Right atrium auricular region (tissue), 2 donors: ENCODE measurements around the gene FXYD4. TPM values are rescaled to one million over a fixed set of nuclear protein-coding genes. Genes with fewer than 3 reads are reported as not detected.

Experiments used
- DNase-seq: peaks from one replicate; pipeline ENCODE4 v3.0.0-alpha.2; 2019; ENCODE audit warnings: low spot score
- H3K27ac ChIP-seq, 2 donors: fragments of 200-600 bp; sonication (generic); 1 replicate in 1 of 2; 2 replicates in 1 of 2; pipeline ENCODE4 v1.5.1; 2016 to 2019
- H3K27me3 ChIP-seq, 2 donors: fragments of 200-600 bp; sonication (generic); one replicate each; pipeline versions ENCODE4 v1.5.1 to v1.6.0; 2017 to 2019
- H3K36me3 ChIP-seq: fragments of 200-600 bp; sonication (generic); one replicate; pipeline ENCODE4 v1.5.1; 2016
- H3K4me1 ChIP-seq, 2 donors: fragments of 200-600 bp; sonication (generic); one replicate each; pipeline versions ENCODE4 v1.5.1 to v1.6.0; 2017 to 2019
- H3K4me3 ChIP-seq, 2 donors: fragments of 200-600 bp; sonication (generic); 1 replicate in 1 of 2; 2 replicates in 1 of 2; pipeline ENCODE4 v1.5.1; 2017 to 2019; ENCODE audit warnings: mild to moderate bottlenecking in 1 of 2, moderate library complexity in 1 of 2
- H3K9me3 ChIP-seq, 2 donors: fragments of 200-600 bp; sonication (generic); one replicate each; pipeline ENCODE4 v1.5.1; 2019
- CTCF ChIP-seq, 2 donors: fragments of 200-600 bp; sonication (generic); IDR thresholded peaks; one replicate each; pipeline ENCODE4 v1.5.1; 2019; ENCODE audit warnings: antibody characterized with exemption in 2 of 2
- total RNA-seq, 2 donors: library from RNA; depleted of rRNA; stranded (reverse); fragments of >200 nt; gene quantifications; one replicate each; pipeline ENCODE4 v1.1.0, GENCODE V29; 2016

The FXYD4 gene
- total RNA-seq, 2 donors from 2014 or later: not detected

DNA sequence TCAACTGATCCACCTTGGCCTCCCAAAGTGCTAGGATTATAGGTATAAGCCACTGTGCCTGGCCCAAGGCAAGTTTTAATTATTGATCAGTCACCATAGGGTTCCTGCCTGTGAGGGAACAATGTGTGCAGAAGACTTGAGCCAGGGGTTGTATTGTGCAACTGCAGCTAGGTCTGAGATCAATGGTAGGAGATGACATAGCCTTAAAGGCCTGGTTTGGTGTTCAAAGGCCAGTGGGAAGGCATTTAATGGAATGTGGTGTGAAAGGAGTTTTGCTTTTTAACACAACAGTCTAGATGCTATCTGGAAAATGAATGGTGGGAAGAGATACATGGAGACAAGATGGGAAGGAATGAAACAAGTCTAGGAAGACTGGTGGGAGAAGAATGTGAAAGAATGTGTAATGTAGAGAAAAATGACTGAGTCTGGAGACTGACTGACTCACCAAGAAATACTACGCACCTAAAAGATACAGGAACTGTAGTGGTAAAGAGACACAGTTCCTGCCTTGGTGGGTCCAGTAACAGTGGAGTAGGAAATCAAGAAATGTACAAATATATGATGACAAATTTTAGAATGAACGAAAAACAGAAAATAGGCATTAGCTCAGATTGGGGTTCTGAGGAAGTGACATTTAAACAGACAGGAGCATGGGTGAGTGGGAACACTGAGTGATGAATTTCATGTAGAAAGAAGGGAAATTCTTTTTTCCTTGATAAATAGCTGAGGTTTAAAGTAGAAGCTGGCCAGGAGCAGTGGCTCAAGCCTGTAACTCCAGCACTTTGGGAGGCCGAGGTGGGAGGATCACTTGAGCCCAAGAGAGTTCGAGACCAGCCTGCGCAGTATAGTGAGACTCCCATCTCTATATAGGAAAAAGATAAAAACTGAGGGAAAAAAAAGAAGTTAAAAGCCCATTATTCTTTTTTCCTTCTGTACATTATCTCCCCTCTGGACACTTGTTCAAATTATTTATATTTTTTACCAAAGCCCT is 28.2 kb downstream of the FXYD4 start:
- peaks cover 0 to 68% of the 10 kb centered on the region in 2 donors for H3K4me1 ChIP-seq
- no peak overlapping the region for H3K4me3 ChIP-seq
- H3K27ac ChIP-seq: no peak overlapping the region

GRCh38 chr10:43401627-43402026 is 30.2 kb downstream of the FXYD4 start:
- Histone ChIP-seq H3K4me1 (peaks cover 0 to 73% of the 10 kb centered on the region in 2 donors), H3K9me3 (no peaks in the 10 kb centered on the region), H3K36me3 (peaks cover 6% of the 10 kb centered on the region), H3K4me3 (no peak overlapping the region), H3K27ac (no peak overlapping the region), H3K27me3 (no peaks in the 10 kb centered on the region)
- TF ChIP-seq CTCF (IDR thresholded peaks at IDR 0.05): no peak
- no peak for DNase-seq

More for the DNA sequence above, 28.2 kb downstream of the FXYD4 start:
- no peak for DNase-seq
- peaks cover 7% of the 10 kb centered on the region for H3K36me3 ChIP-seq
- no peaks in the 10 kb centered on the region for H3K27me3 ChIP-seq
- TF ChIP-seq CTCF (IDR thresholded peaks at IDR 0.05): no peak
- no peaks in the 10 kb centered on the region for H3K9me3 ChIP-seq

- Histone ChIP-seq H3K27ac (no peak overlapping the region), H3K9me3 (no peaks in the 10 kb centered on the region), H3K4me3 (no peak overlapping the region), H3K27me3 (no peaks in the 10 kb centered on the region), H3K36me3 (peaks cover 6% of the 10 kb centered on the region), H3K4me1 (peaks cover 0 to 75% of the 10 kb centered on the region in 2 donors)
- TF ChIP-seq CTCF (IDR thresholded peaks at IDR 0.05): no peak
- no peak for DNase-seq
Observed at GRCh38 chr10:43402176-43402575, 30.7 kb downstream of the FXYD4 start.

- H3K4me3 ChIP-seq: no peak overlapping the region
- no peak overlapping the region for H3K27ac ChIP-seq
- H3K27me3 ChIP-seq: no peaks in the 10 kb centered on the region
- DNase-seq: no peak
- TF ChIP-seq CTCF (IDR thresholded peaks at IDR 0.05): no peak
- no peaks in the 10 kb centered on the region for H3K9me3 ChIP-seq
- peaks cover 6% of the 10 kb centered on the region for H3K36me3 ChIP-seq
- peaks cover 0 to 70% of the 10 kb centered on the region in 2 donors for H3K4me1 ChIP-seq
Observed at GRCh38 chr10:43402880-43403452, 31.5 kb downstream of the FXYD4 start.

- DNase-seq: no peak
Observed at GRCh38 chr10:43403911-43404703, 32.7 kb downstream of the FXYD4 start.

More at GRCh38 chr10:43403911-43404703, 32.7 kb downstream of the FXYD4 start:
- no peaks in the 10 kb centered on the region for H3K9me3 ChIP-seq
- H3K4me3 ChIP-seq: no peak overlapping the region
- H3K27me3 ChIP-seq: no peaks in the 10 kb centered on the region
- peaks cover 0 to 65% of the 10 kb centered on the region in 2 donors for H3K4me1 ChIP-seq
- H3K36me3 ChIP-seq: peaks cover 6% of the 10 kb centered on the region
- H3K27ac ChIP-seq: no peak overlapping the region
- no peak for TF ChIP-seq CTCF (IDR thresholded peaks at IDR 0.05)
